ENCODE data around the gene PPARG. TPM values are rescaled to one million over a fixed set of nuclear protein-coding genes. Genes with fewer than 3 reads are reported as not detected.
A peak's percentile ranks its signal among the peaks of the same experiment; 100 is the strongest.

PPARG gene
- total and polyA plus RNA-seq, 10 of the 15 experiments (the other 5 are each of a cell fraction or from before 2014, with no cell fraction given), result 0.06 to 0.86 (median 0.12) TPM; not detected in 5

DNA sequence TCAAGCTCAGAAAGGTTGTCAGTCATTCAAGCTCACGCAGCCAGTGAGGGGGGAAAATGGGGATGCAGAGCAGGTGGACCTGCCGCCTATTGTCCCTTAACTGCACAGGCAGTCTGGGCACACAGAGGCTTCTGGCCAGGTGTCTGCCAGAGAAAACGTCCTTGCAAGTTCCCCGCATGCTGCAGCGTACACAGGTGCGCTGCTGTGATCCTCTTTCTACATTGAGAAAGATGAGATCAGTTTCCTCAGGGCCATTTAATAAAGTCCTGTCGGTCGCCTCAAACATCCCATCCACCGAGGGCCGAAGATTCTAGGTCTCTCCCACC is 195.0 kb downstream of the PPARG start:
- 1% methylated on average over 10 of the region's 10 CpGs for WGBS (ENCODE audit: insufficient coverage, insufficient replicate concordance, low lambda C conversion rate, missing lambda C conversion rate)
- no peak overlapping the region for H3K27ac ChIP-seq (ENCODE audit: control insufficient read depth, insufficient read depth)
- ChIA-PET RAD21 (ENCODE audit: unreplicated experiment) (interaction anchor here (1.0 to 3.8 kb wide), 11 partner anchors 9 to 348 kb away, joined by 3 to 35 read pairs (median 3); partner anchors contain the start of gene RAF1), CTCF (interaction anchor here (0.7 to 4.8 kb wide), 15 partner anchors 9 to 364 kb away, joined by 3 to 40 read pairs (median 4); partner anchors contain the start of genes MKRN2 and RPL32), SMC1A (ENCODE audit: uncharacterized antibody, unreplicated experiment) (interaction anchor here (0.7 to 3.1 kb wide), 10 partner anchors 12 to 351 kb away, joined by 3 to 27 read pairs (median 6); partner anchors contain the start of gene MKRN2OS), POLR2A (interaction anchor here (1.0 to 2.8 kb wide), 7 partner anchors 72 to 358 kb away, joined by 3 to 12 read pairs (median 6); partner anchors contain the start of gene RPL32)
- no peaks in the 10 kb centered on the region for H3K27me3 ChIP-seq (replicated peaks in 1 of 2; ENCODE audit: control insufficient read depth in 2 of 2, insufficient read depth in 2 of 2, low read length in 1 of 2)
- peak overlapping the region; percentile 53 for H3K9ac ChIP-seq (ENCODE audit: control insufficient read depth, insufficient read depth, low read length)
- intact Hi-C loops (cut with micrococcal nuclease; ENCODE audit: unreplicated experiment), result loop anchor here (1.0 to 5.0 kb wide), 3 partner anchors 73 to 292 kb away; partner anchors contain the start of gene MKRN2
- peaks cover 19% of the 10 kb centered on the region for H3K79me2 ChIP-seq (ENCODE audit: control insufficient read depth, insufficient read depth, low read length)
- H3K9me3 ChIP-seq (replicated peaks; ENCODE audit: control insufficient read depth, insufficient read depth, low read length), result no peaks in the 10 kb centered on the region
- peaks cover 5% of the 10 kb centered on the region; the same call in 1 of the 2 replicates for H3K4me1 ChIP-seq (ENCODE audit: control insufficient read depth, insufficient read depth, low read length)
- ATAC-seq (no peak), FAIRE-seq (no peak), DNase-seq (ENCODE audit: low read depth, low spot score) (no peak)
- H4K20me1 ChIP-seq (ENCODE audit: control insufficient read depth, insufficient read depth), result no peaks in the 10 kb centered on the region
- in situ Hi-C loops (cut with MboI), result no loop called here
- peak overlapping the region; percentile 65 for H3K4me3 ChIP-seq
- TF ChIP-seq ZNF217 (IDR thresholded peaks at IDR 0.05) (no peak), ETV6 (conservative IDR thresholded peaks at IDR 0.05 in 1 of 2, IDR thresholded peaks at IDR 0.05 in 1 of 2; ENCODE audit: borderline replicate concordance in 1 of 2, low read depth in 1 of 2) (no peak), BACH1 (IDR thresholded peaks at IDR 0.05; ENCODE audit: borderline replicate concordance) (no peak), CREM (IDR thresholded peaks at IDR 0.05; ENCODE audit: low read depth) (no peak), MXI1 (IDR thresholded peaks at IDR 0.05; ENCODE audit: low read depth, low read length) (no peak), ZNF274 (IDR thresholded peaks at IDR 0.05; ENCODE audit: insufficient read depth, insufficient read length) (no peak), RFX5 (IDR thresholded peaks at IDR 0.05; ENCODE audit: low read depth, low read length) (no peak), SUPT20H (IDR thresholded peaks at IDR 0.05; ENCODE audit: borderline replicate concordance, control insufficient read depth, low read depth, low read length) (no peak), CHD4 (IDR thresholded peaks at IDR 0.05) (no peak), JUND (IDR thresholded peaks at IDR 0.05; ENCODE audit: low read depth, low read length) (no peak), NFXL1 (IDR thresholded peaks at IDR 0.05; ENCODE audit: borderline replicate concordance) (no peak), CBX5 (IDR thresholded peaks at IDR 0.05; ENCODE audit: low read depth) (no peak), STAT3 (IDR thresholded peaks at IDR 0.05; ENCODE audit: low read depth, low read length) (no peak), IRF4 (IDR thresholded peaks at IDR 0.05; ENCODE audit: low read depth, low read length) (no peak), NR2F1 (conservative IDR thresholded peaks at IDR 0.05) (no peak), PAX5 (IDR thresholded peaks at IDR 0.05; ENCODE audit: borderline replicate concordance, low read depth, low read length) (no peak)
- TF ChIP-seq, protein P1, sequence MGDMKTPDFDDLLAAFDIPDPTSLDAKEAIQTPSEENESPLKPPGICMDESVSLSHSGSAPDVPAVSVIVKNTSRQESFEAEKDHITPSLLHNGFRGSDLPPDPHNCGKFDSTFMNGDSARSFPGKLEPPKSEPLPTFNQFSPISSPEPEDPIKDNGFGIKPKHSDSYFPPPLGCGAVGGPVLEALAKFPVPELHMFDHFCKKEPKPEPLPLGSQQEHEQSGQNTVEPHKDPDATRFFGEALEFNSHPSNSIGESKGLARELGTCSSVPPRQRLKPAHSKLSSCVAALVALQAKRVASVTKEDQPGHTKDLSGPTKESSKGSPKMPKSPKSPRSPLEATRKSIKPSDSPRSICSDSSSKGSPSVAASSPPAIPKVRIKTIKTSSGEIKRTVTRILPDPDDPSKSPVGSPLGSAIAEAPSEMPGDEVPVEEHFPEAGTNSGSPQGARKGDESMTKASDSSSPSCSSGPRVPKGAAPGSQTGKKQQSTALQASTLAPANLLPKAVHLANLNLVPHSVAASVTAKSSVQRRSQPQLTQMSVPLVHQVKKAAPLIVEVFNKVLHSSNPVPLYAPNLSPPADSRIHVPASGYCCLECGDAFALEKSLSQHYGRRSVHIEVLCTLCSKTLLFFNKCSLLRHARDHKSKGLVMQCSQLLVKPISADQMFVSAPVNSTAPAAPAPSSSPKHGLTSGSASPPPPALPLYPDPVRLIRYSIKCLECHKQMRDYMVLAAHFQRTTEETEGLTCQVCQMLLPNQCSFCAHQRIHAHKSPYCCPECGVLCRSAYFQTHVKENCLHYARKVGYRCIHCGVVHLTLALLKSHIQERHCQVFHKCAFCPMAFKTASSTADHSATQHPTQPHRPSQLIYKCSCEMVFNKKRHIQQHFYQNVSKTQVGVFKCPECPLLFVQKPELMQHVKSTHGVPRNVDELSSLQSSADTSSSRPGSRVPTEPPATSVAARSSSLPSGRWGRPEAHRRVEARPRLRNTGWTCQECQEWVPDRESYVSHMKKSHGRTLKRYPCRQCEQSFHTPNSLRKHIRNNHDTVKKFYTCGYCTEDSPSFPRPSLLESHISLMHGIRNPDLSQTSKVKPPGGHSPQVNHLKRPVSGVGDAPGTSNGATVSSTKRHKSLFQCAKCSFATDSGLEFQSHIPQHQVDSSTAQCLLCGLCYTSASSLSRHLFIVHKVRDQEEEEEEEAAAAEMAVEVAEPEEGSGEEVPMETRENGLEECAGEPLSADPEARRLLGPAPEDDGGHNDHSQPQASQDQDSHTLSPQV (IDR thresholded peaks at IDR 0.05), result no peak
- TF ChIP-seq, protein P2, sequence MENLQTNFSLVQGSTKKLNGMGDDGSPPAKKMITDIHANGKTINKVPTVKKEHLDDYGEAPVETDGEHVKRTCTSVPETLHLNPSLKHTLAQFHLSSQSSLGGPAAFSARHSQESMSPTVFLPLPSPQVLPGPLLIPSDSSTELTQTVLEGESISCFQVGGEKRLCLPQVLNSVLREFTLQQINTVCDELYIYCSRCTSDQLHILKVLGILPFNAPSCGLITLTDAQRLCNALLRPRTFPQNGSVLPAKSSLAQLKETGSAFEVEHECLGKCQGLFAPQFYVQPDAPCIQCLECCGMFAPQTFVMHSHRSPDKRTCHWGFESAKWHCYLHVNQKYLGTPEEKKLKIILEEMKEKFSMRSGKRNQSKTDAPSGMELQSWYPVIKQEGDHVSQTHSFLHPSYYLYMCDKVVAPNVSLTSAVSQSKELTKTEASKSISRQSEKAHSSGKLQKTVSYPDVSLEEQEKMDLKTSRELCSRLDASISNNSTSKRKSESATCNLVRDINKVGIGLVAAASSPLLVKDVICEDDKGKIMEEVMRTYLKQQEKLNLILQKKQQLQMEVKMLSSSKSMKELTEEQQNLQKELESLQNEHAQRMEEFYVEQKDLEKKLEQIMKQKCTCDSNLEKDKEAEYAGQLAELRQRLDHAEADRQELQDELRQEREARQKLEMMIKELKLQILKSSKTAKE (IDR thresholded peaks at IDR 0.05; ENCODE audit: low read depth, poor library complexity, severe bottlenecking), result no peak
- TF ChIP-seq, protein P3, sequence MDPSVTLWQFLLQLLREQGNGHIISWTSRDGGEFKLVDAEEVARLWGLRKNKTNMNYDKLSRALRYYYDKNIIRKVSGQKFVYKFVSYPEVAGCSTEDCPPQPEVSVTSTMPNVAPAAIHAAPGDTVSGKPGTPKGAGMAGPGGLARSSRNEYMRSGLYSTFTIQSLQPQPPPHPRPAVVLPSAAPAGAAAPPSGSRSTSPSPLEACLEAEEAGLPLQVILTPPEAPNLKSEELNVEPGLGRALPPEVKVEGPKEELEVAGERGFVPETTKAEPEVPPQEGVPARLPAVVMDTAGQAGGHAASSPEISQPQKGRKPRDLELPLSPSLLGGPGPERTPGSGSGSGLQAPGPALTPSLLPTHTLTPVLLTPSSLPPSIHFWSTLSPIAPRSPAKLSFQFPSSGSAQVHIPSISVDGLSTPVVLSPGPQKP (IDR thresholded peaks at IDR 0.05; ENCODE audit: low read depth, low read length), result no peak
- peak overlapping the region; percentile 99 for H3K4me2 ChIP-seq (ENCODE audit: control insufficient read depth, insufficient read depth)
- BruUV-seq (replicated peaks), result no TSS peak
- H3K36me3 ChIP-seq (ENCODE audit: control insufficient read depth in 2 of 2, insufficient read depth in 2 of 2, low read length in 1 of 2), result no peaks in the 10 kb centered on the region
- peak overlapping the region; percentile 91 for H2AFZ ChIP-seq (ENCODE audit: control insufficient read depth, low read depth, low read length)
